COLO668 (cell line): ENCODE results near the gene DPY19L1.
"Not testable (repeated sequence)": the region's sequence is repeated elsewhere in the genome, so short reads cannot be mapped to it uniquely, and the experiment has no call there.

ENCODE experiments used
- DNase-seq: peaks from one replicate; lab custom pipeline; 2025; ENCODE audit not compliant: unreplicated experiment; lab: John Stamatoyannopoulos, UW

The DPY19L1 gene

DNA sequence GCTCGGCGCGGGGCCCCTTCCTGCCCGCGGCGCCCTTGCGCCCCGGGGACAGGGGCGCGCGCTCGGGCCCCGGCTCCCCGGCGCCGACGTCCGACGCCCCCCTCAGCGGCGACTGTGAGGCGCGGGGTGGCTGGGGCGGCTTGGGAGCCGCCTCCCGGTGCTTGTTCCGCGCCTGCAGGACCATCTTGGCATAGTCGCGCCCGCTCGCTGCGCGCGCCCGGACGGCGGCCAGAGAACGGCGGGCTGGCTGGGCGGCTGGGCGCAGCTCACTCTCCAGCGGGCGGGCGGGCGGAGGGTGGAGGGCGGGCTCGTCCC lies at the start of gene DPY19L1:
Gene DPY19L1 (minus strand): TSS at position 275 of the 315 bp plus-strand sequence. CDS start 91 bp downstream, at position 184.
- DNase-seq = no peak

DNA sequence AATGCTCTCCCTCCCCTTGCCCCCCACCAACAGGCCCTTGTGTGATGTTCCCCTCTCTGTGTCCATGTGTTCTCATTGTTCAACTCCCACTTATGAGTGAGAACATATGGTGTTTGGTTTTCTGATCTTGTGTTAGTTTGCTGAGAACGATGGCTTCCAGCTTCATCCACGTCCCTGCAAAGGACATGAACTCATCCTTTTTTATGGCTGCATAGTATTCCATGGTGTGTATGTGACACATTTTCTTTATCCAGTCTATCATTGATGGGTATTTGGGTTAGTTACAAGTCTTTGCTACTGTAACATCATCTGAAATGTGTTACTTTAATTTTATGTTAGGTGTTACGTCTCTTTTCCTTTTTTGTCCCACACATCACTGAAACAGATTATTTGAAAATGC lies 42.2 kb upstream of the DPY19L1 start:
- not testable (repeated sequence) for DNase-seq

DNA sequence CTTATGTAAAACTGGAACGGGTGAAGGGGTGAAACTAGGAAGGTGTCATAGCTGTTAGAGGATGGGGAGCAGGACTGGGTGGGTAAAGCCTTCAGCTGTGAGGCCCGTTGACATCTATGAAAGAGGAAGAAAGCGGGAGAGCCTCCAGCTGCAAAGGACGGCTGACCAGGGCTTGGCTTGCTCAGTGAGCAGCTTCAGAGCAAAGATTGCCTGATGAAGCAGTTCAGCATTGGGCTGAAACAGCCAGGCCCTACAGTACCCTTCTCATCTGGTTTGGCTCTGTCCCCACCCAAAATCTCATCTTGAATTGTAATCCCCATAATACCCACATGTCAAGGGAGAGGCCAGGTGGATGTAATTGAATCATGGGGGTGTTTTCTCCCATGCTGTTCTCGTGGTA lies 36.7 kb upstream of the DPY19L1 start:
- DNase-seq = not testable (repeated sequence)

DNA sequence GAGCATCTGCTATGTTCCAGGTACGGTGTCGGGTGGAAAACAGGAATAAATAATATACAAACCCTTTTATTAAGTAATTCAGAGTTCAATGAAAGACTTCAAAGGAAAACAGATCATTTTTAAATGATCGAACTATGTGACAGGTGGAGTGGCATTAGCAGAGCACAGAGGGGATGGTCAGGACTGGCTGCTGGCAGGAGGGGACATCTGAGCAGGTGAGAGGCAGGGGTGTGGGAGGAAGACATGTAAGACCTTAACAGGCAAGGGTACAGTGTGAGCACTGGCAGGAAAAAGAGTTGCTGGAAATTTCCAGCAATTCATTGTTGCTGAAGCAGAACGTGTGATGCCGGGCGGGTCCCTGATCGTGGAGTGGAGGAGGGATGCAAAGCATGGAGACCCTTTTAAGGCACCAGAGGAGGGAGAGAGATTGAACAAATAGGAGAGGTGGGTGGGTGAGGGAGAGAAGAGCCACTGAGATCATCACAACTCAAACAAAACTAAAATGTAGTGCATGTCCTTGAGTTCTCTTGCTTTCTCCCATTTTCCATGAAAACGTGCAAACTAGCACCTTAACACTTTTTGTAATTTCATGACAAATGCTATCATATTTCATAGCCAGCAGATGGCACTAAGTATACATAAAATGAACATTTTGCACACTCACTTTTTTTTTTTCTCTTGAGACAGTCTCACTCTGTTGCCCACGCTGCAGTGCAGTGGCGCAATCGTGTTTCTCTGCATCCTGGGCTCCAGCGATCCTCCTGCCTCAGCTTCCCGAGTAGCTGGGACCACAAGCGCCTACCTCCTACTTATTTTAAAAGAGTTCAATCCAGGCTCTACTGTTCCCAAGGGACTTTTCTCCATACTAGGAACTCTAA lies 35.9 kb upstream of the DPY19L1 start:
- DNase-seq = not testable (repeated sequence)

DNA sequence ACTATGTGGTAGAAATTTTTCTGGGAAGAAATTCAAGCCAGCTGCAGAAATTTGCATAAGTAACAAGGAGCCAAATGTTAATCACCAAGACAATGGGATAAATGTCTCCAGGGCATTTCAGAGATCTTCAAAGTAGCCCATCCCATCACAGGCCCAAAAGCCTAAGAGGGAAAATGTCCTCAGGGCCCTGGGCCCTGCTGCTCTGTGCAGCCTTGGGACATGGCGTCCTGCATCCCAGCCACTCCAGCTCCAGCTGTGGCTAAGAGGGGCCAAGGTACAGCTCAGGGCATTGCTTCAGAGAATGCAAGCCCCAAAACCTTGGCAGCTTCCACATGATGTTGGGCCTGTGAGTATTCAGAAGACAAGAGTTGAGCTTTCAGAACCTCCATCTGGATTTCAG lies 31.8 kb upstream of the DPY19L1 start:
- not testable (repeated sequence) for DNase-seq

DNA sequence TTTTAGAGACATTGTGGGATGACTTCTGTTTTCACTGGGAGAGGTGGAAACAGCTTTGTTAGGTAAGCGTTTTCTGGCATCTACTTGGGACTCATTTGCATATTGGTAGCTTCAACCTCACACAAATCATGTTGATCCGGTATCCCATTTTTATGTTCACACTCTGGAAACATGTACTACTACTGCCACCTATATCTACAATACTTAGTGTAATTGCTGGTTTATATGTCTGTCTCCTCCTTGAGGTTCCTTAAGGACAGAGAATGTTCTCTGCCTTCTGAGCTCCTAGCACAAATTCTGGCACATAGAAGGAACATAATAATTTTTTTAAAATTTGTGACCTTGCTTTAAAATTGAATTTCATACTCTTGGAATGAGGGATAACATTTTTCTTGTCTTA lies 28.1 kb upstream of the DPY19L1 start:
- not testable (repeated sequence) for DNase-seq

DNA sequence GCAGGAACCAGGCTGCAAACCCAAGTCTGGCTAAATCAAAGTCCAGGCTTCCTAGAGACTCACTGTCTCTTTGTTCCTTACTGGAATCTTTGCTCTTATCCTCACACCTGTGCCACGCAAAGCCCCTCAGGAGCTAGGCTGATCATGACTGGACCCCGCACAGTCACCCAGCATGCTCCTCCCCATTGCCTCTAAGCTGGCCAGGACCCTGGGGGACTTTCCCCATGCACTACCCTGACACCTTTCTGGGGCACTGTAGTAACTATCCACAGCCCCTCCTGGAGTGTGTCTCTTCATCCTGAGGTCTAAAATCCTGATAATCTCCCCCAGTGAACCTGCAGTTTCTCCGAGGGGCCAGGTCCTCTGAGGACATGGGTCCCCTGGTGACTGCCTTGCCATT lies 21.3 kb upstream of the DPY19L1 start:
- DNase-seq = not testable (repeated sequence)

DNA sequence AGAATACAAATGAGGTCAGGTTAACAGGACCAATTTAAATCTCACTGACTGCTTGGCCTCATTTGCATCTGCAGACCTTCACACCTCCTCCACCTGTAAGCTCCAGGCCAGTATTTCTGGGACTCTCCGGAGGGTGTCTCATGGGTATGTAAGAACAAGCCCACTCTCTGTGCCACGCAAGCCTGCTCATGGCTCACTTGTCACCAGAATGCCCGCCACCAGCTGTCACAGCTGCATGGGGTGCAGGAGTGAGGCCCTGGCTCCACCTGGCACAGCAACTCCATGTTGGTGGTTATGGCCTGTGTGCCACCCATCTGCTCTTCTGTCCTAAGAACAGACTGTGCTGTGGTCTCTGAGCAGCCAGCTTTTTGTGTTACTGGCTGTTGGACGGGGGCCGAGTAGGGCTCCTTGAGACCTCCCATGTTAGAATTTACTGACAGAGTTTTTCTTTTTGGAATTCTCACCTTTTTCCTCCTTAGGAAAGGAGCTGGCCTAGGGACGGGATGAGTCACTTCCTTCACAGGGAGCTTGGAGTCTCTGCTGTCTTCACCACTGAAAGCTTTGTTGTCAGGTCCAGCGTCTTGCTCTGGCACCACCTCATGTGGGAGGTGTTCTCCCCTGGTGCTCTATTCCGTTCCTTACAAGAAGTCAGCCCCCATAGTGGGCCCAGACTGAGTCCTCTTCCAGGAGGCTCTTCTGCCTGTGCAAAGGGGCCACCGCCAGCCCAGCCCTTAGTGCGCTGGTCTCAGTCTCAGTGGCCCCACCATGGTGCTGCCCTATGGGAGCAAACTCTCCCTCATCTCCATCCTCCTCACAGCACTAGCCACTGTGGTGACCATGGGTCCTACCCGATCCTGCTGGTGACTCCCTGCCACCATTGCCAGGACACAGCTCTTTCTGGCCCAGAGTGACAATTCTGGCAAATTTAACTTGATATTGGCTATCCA lies 20.5 kb upstream of the DPY19L1 start:
- not testable (repeated sequence) for DNase-seq

DNA sequence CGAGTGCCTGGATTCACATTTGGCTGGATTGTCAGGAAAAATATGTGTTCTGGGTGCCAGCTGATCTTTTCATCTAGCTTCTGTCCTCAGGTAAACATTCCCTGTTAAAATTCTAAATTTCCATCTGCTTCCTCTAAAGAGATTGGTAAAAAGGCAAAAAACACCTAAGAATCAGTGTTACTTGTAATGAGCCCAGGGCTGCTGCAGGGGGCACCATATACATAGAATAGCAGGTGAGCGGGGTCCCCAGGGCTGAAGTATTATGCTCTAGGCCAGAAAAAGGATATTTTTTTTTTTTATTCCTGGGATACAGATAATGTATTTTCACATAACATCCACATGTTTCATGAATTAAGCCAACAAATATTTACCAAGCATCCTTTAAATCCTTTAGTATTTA lies 18.4 kb upstream of the DPY19L1 start:
- not testable (repeated sequence) for DNase-seq

DNA sequence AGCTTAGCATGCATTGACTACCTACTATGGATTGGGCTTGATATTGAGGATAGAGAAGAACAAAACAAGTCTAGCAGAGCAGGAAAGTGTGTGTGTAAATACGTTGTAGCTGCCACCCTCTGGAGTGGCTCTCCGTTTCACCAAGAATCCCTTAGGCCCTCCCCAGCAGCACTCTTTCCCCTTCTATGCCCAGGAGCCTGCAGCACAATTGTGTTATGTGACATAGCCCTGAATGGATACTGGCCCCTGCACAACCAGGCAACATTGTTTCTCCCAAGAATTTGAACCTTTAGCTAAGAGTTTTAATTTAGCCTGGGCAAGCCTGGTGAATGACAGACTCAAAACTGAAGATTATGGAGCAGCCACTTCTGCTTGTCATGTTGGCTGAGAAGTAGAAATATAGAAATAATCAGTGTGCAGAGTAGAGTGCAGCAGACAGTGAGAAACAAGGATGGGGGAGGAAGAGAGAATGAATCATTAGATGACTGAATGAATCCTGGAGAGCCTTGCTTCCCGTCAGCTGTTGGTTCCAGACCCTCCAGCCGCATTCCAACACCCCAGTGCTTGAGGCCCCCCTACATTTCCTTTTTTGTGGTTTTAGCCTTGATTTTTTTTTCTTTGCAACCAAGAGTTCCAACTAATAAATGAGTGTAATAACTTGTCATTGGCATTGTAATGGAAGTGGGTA lies 16.3 kb upstream of the DPY19L1 start:
- not testable (repeated sequence) for DNase-seq

DNA sequence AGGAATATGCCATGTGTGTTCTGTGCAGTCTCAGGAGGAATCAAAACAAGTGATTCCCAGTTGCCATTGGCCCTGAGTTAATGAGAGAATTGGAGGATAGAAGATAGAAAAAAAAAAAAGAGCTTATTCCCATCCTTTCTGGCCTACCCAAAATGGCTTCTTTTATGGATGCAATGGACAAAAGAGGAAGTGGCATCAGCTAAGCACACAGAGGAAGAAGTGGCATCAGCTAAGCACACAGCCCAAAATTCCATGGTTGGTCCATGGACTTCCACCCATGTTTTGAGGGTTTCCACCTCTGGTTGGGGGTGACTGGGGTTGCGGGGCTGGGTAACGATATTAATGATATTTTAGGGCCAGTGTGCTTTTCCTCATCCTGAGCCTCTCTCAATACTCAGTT lies 11.1 kb upstream of the DPY19L1 start:
- not testable (repeated sequence) for DNase-seq

DNA sequence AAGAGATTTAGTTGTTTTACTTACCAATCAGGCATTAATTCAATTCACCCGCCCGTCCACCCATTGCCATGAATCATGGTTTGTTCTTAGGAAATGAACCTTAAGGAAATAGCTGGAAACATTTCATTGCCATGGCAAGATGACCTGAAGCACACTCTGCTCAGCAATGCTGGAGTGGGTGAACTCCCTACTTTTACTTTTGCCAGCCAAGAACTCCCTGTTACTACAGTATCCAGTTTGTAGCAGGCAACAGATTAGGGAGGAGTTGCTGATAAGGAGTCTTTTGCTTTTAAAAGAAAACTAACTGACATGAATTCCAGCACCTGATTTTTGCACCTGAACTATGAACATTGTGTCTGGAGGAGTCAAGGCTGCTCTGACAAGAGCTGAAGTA lies 10.6 kb upstream of the DPY19L1 start:
- not testable (repeated sequence) for DNase-seq

DNA sequence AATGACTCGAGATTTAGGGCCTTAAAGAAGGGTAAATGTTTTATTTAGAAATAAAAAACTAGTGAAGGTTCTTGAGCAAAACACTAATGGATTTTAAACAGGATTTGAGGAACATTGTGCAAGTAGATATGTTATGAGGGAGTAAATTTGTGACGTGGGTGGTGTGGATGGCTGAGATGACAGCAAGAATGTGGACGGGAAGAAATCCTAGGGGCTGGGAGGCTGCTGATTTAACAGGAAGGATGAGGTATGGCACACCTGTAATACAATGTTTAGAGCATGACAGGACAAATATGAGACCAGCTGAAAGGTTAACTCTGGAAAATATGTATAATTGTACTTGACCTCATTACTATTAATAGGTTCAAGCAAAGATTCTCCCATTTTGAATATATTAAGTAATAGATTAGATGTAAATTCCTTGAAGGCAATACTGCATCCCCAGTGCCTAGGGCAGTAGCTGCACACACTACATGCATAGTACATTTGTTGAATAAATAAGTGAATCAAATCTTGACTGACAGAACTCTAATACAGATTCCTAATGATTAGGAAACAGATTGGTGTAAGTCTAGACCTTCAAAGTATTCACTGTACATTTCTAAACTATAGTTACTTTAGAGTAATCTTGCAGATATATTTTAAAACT lies 10.1 kb upstream of the DPY19L1 start:
- not testable (repeated sequence) for DNase-seq

DNA sequence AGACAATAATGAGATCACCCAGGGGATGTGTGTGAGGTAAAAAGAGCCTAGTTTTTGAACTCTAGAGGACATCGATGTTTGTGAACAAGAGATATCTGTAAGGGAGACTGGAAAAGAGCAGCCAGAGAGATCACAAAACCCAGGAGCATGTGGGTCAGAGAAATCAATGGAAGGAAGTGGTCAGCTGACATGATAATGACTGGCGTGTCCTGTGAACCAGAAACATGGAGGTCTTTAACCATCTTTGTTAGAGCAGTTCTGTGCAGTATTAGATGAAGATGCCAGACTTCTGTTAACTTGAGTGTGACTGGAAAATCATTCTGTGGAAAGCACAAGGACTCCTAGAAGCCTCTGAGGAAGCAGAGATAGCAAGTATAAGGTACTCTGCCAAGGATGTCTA lies 6.0 kb upstream of the DPY19L1 start:
- not testable (repeated sequence) for DNase-seq

DNA sequence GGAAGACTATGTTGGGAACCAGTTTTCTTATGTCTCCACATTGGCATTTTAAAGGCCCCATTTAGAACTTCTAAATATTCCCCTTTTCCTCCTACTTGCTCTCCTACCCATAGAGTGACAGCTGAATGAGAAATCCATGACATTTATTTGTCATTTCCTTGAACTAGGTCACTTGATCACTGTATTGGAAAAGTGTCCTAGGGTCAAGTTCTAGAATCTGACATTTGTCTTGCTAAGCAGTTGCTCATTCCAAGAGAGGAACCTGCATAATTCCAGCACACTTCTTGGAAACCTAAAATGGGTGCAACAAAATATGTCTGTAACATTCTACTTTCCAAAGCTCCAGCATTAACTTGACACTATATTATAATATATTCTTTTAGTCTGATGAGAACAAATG lies 3.6 kb upstream of the DPY19L1 start:
- no peak for DNase-seq

DNA sequence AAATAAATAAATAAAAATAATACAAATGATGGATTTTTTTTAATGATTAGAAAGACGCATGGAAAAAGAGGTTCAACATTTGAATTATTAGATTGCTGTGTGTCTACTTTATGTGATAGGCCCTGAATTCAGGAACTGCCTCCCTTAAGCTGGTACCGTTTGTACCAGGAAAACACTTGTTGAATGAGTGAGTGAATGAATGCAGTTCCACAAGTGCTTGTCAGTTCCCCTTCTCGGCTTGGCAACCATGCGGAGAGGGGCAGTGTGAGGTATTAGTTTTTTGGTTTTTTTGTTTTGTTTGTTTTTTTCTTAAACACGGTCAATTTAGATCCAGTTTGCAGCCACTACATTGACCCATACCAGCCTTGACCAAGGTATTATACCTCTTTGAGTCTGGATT lies 2.1 kb upstream of the DPY19L1 start:
- DNase-seq = no peak

DNA sequence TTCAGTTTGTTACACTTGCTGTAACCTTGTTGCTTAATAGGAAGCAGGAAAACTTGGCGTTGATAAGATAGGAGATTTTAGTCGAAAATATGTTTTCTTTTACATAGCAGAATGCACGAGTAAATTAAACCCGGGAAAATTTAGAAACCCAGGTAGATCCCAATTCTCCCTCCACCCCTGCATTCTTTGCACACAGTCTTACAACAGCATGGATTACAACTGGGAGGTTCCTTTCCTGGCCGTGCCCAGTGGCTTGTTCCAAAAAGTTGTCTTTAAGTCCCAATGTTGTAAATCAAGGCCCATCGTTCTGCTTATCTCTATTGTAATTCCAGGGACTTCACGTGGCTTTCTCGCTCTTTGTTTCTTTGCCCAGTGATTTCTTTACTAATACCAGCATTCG lies 1.1 kb upstream of the DPY19L1 start:
- no peak for DNase-seq

DNA sequence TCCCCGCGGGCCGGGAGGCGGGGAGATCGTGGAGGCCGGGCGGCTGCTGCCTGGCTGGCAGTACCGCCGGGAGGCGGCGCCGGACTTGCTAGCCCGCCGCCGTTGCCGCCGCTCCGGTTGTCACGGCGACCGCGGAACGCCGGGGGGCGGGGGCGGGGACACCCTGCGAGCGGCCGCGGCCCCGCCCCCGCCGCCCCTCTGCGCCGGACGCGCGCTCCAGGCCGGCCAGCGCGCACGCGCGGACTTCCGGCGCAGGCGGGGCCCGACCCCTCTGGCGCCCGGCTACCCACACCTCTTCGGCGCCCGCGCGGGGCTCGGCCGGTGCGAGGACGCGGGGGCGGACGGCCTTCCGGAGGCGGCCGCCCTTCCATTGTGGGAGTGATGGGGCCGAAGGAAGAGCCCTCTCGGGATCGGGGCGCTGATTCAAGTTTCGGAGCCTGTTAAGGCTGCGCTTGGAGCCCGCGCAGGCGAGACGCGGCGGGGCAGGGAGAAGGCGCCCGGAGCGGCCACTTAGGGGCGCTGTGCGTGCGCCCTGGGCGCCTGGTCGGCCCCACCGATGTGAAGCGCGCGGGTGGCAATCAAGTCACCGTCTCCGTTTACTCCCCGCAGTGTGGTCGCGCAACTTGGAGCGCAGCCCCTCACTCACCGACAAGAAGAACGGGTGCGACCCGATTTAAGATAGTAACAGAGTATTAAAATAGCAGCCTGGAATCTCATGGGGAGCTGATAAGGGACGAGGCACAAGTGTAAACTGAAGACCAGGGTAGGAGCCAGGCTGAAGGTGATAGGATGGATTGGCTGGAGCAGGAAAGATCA lies 449 bp upstream of the DPY19L1 start:
- DNase-seq = peak; percentile 99

DNA sequence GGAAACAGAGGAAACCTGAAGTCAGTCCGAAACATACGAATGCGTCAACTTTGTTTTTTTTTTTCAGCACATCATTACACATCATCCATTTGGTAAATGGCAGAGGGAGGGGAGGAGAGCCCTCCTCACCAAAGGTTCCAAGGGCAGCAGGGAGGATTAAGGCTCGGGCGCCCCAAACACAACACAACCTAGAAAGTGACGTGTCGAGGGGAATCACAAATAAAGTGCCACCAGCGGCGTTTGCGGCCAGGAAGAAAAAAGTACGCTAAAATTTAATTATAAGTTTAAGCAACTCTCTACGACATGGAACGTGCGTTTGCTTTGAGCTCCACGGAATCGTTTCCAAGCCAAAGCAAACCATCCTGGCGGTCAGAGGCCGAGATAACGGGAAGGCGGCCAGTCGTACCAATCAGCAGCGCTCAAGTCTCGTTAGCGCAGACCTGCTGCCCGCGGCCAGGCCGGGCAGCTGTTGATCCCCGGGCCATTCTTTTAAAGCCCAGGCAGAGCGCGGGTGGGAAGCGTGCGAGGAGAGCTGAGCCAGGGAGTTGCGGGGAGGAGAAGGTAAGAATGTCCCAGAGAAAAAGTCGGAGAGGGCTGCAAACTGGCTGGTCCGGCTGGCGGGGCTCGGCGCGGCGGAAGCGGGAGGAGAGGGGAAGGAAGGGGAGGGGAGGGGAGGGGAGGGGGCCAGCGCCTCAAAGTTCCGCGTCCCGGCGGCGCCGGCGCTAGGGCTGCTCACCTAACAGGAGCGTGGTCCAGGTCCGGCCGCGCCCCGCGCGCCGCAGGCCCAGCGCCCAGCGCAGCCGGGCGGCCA lies 719 bp downstream of the DPY19L1 start:
- DNase-seq = peak; percentile 83
